Pons (tissue), 1 donor: ENCODE measurements around the gene ZNF778.

Source experiments
- DNase-seq: peaks from one replicate; pipeline ENCODE4 v3.0.0-alpha.2; 2016; ENCODE audit warnings: low spot score

ZNF778 gene

DNA sequence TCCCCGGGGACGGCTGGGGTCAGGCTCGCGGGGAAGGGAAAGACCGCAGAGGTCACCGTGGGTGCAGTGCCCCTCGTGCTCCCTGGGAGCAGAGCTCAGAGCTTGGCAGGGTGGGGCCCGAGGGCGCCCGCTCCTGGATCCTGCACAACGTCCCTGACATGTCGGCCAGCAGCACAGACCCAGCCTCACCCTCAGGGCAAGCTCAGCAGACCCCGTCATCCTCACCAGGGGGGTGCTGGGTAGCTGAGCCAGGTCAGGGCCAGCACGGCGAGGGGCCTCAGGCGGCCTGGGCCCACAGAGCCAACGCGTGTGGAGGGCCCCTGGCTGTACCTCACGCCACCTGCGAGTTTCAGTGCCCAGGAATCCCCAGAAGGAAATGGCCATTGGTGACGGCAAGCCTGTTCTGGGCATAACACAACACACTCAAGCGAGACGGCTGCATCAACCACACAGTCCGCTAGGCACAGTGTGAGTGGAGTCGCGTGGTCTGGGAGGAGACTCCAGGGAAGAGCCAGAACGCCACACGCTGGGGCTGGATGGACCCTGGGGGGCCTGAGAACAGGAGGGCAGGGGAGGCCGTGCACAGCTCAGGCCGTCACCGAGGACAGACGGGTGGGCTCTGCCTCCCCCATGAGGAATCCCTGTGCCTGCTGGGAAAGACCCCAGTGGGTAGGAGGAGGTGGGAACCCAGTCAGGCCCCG lies 60.3 kb downstream of the ZNF778 start:
- no peak for DNase-seq

DNA sequence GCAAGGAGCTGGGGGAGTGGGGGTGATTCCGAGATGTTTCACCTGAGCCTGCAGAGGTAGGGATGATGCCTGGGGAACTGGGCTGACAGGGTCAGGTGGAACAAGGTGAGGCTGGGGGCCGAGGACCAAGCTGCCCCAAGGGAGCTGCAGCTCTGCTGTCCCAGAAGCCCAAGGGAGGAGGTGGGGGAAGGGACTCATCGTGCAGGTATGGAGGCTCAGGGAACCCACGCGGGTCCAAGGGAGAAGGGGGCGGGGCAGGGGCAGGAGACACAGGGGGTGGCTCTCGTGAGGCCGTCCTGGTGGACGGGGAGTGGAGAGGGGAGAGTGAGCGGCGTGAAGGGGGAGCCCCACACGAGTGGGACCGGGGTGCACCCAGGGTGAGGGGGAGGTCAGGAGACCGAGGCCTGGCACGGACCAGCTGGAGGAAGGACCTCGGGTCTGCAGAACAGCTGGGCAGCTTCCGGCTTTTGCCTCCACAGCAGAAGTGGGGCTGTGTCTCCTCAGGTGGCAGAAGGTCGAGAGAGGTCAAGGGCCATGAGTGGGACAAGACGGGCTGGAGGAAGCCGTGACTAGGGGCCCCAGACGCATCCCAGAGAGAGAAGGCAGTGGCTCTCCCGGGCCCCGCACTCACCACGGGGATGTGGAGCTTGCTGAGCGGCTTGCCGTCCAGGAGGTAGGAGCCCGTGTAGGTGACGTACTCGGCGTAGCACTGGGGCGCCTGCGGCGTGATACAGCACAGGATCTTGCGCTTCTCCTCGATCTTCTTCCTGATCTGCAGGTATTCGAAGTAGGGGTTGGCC lies 61.1 kb downstream of the ZNF778 start:
- DNase-seq: no peak

DNA sequence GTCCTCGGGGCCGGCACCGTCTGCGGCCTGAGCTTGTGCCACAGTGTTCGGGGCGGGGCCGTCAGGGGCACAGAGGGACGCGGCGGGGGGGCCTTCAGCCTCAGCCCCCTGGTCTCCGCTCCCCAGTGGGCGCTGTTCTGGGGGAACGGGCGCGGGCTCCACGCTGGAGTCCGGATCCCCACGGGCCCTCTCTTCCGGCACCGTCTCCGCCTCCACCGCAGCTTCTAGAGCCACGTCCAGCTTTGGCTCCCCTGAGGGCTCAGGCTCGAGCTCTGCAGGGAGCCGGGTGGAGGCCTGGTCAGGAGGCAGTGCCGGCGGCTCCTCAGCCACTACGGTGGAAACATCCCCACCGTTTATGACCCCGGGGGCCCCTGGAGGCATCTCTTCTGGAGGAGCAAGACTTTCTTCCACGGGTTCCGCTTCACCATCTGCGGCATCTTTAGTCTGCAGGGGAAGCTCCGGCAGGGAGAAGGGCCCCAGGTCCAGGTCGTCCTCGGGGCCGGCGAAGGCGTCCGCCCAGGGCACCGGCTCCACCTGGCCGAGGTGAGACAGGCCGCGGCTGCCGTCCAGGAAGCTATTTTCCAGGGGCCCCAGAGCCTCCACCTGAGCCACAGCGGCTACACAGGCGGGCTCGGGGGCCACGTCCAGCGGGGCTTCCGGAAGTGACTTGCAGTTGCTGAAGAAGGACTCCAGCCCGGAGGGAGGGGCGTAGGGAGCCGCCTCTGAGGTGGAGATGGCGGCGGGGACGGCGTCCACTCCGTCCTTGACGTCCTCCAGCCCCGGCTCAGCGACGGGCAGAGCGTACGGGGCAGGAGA lies 62.4 kb downstream of the ZNF778 start:
- DNase-seq: no peak

DNA sequence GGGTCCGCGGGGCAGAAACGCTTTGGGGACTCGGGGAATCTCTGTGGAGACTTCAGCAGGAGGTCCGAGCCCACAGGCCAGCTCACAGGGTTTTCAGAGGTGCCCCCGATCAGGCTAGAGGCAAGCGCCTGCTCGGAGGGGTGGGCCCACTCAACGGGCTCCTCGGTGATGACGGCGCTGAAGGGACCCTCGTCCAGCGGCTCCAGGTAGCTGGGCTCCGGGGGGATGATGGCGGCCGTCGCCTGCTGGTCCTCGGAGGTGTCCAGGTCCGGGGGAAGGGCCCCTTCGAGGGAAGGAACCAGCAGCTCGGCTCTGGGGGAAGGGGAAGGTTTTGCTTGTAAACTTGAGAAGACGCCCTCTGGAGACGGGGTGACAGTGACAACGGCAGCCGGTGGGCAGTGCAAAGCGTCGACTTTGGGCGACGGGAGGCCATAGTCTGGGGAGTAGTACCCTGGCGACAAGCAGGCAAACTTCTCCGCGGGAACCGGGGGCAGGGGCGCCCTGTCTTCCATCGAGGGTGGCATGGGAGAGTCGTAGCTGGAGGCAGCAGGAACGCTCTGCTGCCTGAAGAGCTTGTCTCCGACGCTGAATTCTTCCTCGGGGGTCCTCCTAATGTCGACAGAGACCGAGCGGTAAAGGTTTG lies 63.2 kb downstream of the ZNF778 start:
- DNase-seq: no peak

DNA sequence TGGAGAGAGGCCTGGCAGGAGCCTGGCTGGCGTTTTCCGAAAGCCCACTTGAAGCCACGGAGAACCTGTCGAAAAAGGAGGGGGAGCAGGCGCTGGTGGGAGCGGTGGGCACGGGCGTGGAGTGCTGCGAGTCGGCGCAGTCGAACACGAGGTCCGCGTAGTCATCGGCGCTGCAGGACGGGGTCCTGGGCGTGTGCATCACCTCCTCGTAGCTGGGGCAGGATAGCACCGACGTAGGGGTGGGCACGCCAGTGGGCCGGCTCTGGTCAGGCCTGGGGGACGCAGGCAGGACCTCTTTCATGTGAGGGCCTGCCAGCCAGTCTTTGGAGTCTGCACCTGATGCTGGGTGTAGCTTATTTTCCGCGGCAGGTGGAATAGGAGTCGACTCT lies 63.7 kb downstream of the ZNF778 start:
- no peak for DNase-seq

DNA sequence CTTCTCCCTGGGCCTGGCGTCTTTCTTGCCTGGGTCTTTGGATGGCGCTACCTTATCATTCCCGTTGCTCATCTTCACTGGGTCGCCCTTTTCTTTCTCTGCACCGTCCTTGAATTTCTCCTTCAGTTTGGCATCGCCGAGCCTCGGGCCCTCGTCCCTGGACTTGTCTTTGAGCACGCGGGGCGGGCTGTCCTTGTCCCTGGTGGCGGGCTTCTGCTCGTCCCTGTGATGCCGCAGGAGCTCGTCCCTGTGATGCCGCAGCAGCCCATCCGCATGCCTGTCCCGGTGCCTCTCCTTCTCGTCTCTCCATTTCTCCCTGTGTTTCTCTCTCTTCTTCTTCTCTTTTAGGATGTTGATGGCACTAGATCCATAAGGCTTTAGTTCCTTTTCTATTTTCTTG lies 64.3 kb downstream of the ZNF778 start:
- DNase-seq: no peak

DNA sequence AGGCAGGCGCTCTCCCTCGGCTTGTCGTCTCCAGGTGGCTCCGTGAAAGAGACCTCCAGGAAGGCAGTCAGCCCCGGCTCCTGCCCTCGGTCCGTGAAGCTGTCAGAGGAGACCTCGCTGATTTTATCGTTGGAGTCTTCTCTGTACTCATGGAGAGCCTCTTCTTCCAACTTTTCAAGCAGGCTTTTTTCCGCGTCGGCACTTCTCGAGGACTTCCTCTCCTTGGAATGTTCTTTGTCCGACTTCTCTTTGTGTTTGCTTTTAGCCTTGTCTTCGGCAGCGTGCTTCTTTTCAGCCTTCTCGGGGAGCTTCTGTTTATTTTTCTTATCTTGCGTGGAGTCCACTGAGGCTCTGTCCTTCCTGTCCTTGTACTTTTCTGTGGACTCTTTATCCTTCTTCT lies 65.0 kb downstream of the ZNF778 start:
- no peak for DNase-seq

DNA sequence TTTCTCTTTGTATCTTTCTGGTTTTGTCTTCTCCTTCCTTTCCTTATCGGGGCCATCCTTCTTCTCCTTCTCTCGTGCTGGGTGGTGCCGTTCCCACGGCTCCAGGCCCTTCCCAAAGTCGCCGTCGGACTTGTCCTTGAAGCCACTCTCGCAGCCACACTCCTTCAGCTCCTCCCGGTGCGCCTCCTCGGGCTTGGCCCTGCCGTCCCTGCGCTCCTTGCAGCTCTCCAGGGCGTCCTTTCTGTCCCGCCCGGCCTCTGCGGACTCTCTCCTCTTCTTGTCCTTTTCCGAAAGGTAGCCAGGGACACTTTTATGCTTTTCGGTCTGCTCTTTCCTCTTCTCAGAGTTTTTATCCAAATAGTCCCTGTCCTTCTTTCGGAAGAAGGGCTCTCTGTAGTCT lies 65.9 kb downstream of the ZNF778 start:
- DNase-seq: no peak

DNA sequence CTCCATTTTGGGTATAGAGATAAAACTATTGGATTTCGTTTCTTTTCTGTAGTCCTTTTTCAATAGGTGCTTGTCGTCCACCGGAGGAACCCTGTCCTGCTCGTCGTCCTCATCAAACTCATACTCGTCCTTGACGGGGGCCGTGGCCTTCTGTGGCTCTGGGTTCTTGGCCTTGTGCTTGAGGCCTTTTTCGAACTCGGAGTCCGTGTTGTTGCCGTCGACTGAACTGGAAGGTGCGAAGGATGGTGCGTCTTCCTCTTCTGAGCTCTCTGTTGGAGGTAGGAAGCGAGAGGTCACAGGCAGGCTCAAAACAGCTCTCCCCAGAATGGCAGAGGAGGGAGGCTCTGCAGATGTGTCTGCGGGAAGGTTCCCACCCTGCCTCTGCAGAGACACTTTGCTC lies 67.9 kb downstream of the ZNF778 start:
- DNase-seq: no peak

DNA sequence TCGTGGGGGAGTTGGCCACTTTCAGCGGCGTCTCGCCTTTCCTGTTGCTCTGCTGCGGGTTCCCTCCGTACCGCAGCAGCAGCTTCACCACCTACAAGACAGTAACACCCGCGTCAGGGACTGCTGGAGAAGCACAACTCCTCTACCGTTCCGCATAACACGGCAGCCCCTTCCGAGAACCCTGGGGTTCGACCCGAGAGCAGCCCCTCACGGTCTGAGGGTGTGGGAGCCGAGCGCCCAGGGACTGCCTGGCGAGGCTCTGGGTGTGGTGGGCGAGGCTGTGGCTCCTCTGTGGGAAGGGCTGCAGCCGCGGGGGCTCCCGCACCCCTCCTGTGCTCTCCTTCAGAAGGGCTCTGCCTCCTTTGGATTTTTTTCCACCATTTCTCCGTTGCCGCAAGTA lies 68.6 kb downstream of the ZNF778 start:
- no peak for DNase-seq
